ACC112 (cell line): ENCODE results near the gene UBE2E2.
A peak's percentile ranks its signal among the peaks of the same experiment; 100 is the strongest.
"Not testable (repeated sequence)": the region's sequence is repeated elsewhere in the genome, so short reads cannot be mapped to it uniquely, and the experiment has no call there.

ENCODE experiments used
- H2AFZ ChIP-seq: fragments of 200-600 bp; sonication (generic); one replicate; pipeline ENCODE4 v1.6.0; 2017; ENCODE audit warnings: antibody characterized with exemption, low read length; ENCODE audit not compliant: unreplicated experiment
- H3K27ac ChIP-seq: fragments of 200-600 bp; sonication (generic); 2 replicates; pipeline ENCODE4 v1.5.1; 2014; ENCODE audit warnings: low read depth, mild to moderate bottlenecking, antibody characterized with exemption, low read length, moderate library complexity
- H3K27me3 ChIP-seq: fragments of 200-600 bp; sonication (generic); 2 replicates; pipeline ENCODE4 v1.6.1; 2014; ENCODE audit warnings: mild to moderate bottlenecking, antibody characterized with exemption, low read length, moderate library complexity, mixed read lengths; ENCODE audit not compliant: insufficient read depth
- H3K36me3 ChIP-seq: fragments of 200-600 bp; sonication (generic); 2 replicates; pipeline ENCODE4 v1.6.1; 2016; ENCODE audit warnings: mild to moderate bottlenecking, antibody characterized with exemption, low read length, moderate library complexity, mixed read lengths; ENCODE audit not compliant: insufficient read depth
- H3K4me1 ChIP-seq: fragments of 200-600 bp; sonication (generic); one replicate; pipeline ENCODE4 v1.6.1; 2016; ENCODE audit warnings: low read length, mixed read lengths; ENCODE audit not compliant: insufficient read depth, unreplicated experiment, control insufficient read depth
- H3K4me3 ChIP-seq: fragments of 200-600 bp; sonication (generic); 2 replicates; pipeline ENCODE4 v1.5.1; 2014; ENCODE audit warnings: mild to moderate bottlenecking, low read depth, low read length
- H3K79me2 ChIP-seq: fragments of 200-600 bp; sonication (generic); one replicate; pipeline ENCODE4 v1.6.0; 2016; ENCODE audit warnings: low read length; ENCODE audit not compliant: control insufficient read depth, unreplicated experiment, insufficient read depth

The UBE2E2 gene

DNA sequence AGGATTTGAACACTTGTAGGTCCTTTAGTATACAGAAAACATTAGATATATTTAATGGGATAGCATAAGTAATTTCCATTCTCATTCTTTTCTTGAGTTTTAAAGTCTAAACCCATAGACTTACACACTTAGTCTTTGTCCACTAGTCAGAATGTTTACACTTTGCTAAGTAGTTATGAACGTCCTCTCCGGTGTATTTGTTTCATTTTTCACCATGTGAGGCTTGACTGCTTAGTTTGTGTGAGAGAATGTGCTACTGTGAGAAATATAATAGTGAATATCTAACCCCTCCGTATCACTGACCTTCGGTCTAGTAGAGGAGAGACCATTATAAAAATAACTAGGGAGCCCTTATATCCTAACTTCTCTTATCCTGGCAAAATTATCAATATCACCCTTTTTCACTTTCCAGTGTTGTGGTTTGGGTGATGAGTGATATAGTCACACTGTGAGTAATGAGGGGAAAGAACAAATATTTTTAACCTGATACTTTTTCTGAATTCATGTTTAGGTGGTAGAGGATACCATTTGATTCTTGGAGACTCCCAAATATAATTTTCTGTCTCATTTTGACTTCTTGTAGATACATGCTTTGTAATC is 122.4 kb downstream of the UBE2E2 start:
- Histone ChIP-seq H3K4me3 (peak overlapping the region; percentile 46), H3K27me3 (no peaks in the 10 kb centered on the region), H2AFZ (no peak overlapping the region), H3K79me2 (peaks cover 53% of the 10 kb centered on the region), H3K27ac (peak overlapping the region; percentile 56), H3K36me3 (no peaks in the 10 kb centered on the region), H3K4me1 (peaks cover 13% of the 10 kb centered on the region)

DNA sequence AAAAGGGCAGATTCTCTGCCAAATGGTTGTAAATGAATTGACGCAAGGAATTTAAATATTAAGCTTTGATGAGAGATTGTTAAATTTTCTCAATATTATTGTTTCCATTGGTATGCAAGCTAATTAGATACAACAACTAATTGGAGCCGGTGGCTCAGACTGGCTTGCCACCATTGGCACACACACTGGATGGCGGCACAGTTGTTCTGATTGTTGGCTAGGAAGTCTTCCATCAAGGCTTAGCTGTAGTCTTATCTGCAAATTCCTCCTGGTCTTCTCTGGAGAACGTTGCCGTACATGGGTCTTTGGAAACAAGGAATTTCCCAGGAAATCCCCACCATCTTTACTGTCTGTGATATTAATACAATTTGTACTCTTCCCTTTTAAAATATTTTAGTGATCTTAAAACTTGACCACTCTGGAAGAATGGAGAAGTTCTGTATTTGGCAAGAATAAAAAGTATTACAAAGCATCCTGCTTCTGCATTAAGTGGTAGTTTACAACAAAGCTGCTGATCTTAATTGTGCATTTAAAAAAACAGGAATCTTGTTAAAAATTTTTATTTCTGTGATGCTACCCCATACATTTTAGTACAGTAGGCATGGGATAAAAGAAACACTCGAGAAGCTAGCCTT is 126.5 kb downstream of the UBE2E2 start:
- H3K27me3 ChIP-seq: no peaks in the 10 kb centered on the region
- peaks cover 15% of the 10 kb centered on the region for H3K4me1 ChIP-seq
- H3K27ac ChIP-seq: no peak overlapping the region
- no peak overlapping the region for H2AFZ ChIP-seq
- H3K79me2 ChIP-seq: peaks cover 41% of the 10 kb centered on the region
- no peaks in the 10 kb centered on the region for H3K36me3 ChIP-seq
- H3K4me3 ChIP-seq: no peak overlapping the region

- H3K4me3 ChIP-seq: no peak overlapping the region
- peaks cover 10% of the 10 kb centered on the region for H3K4me1 ChIP-seq
- H3K27ac ChIP-seq: no peak overlapping the region
- no peak overlapping the region for H2AFZ ChIP-seq
- H3K36me3 ChIP-seq: no peaks in the 10 kb centered on the region
- H3K79me2 ChIP-seq: peaks cover 41% of the 10 kb centered on the region
- H3K27me3 ChIP-seq: no peaks in the 10 kb centered on the region
Observed at GRCh38 chr3:23330568-23330967, 127.4 kb downstream of the UBE2E2 start.

DNA sequence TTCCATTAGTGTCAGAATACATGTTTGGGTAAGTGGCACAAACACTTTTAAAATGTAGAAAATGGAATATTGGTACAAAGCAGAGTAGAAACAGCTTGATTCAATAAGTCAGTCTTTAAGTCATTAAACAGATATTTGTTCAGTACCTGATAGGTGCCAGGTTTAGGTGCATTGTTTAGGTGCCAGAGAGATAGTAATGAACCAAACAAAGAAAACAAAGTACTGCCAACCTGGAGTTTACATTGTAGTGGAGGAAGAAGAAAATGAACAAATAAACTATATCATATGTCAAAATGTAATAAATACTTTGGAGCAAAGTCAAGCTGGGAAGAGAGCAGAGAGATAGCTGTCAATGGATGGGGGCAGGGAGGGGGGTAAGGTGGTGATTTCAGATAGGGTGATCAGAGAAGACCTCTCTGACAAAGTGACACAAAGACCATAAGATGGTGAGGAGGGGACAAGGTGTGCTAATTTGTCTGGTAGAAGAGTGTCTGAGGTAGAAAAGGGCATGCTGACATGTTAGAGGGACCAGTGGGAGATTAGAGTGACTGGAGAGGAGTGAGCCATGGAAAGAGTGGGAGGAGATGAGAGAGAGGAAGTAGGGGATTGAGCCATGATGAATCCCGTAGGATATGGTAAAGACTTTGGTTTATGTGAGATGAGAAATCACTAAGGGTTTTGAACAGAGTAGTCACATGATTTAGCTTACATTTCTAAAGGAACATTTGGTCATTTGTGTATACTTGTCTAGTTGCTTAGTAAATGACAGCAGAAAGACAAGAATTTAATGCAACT is 128.2 kb downstream of the UBE2E2 start:
- peaks cover 39% of the 10 kb centered on the region for H3K79me2 ChIP-seq

DNA sequence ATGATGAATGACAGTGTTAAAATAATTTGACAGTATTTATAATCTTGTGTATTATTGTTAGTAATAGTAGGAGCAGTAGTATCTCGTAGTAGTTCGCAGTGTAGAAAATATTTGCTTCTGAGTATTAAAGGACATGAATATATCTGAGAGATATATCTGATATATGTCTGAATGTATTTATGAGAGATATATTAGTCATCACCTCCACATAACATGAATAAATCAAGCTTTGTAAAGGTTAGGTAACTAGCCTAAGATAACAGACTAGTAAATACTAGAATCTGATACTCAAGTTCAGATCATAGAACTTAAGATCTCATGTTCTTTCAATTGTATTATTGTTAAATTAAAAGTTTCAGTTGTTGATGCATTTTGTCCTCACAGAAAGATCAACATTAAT is 130.5 kb downstream of the UBE2E2 start:
- H3K27me3 ChIP-seq: no peaks in the 10 kb centered on the region
- H3K4me3 ChIP-seq: no peak overlapping the region
- peaks cover 37% of the 10 kb centered on the region for H3K79me2 ChIP-seq
- H3K36me3 ChIP-seq: no peaks in the 10 kb centered on the region
- no peak overlapping the region for H3K27ac ChIP-seq
- peaks cover 8% of the 10 kb centered on the region for H3K4me1 ChIP-seq
- no peak overlapping the region for H2AFZ ChIP-seq

More for the DNA sequence above, 128.2 kb downstream of the UBE2E2 start:
- Histone ChIP-seq H3K4me3 (no peak overlapping the region), H2AFZ (no peak overlapping the region), H3K4me1 (peaks cover 8% of the 10 kb centered on the region), H3K36me3 (no peaks in the 10 kb centered on the region), H3K27ac (no peak overlapping the region), H3K27me3 (no peaks in the 10 kb centered on the region)

- H2AFZ ChIP-seq, H3K4me3 ChIP-seq, H3K4me1 ChIP-seq, H3K27ac ChIP-seq, H3K27me3 ChIP-seq, H3K36me3 ChIP-seq: not testable (repeated sequence)
- peaks cover 30% of the 10 kb centered on the region for H3K79me2 ChIP-seq
Observed at GRCh38 chr3:23336853-23337252, 133.7 kb downstream of the UBE2E2 start.

DNA sequence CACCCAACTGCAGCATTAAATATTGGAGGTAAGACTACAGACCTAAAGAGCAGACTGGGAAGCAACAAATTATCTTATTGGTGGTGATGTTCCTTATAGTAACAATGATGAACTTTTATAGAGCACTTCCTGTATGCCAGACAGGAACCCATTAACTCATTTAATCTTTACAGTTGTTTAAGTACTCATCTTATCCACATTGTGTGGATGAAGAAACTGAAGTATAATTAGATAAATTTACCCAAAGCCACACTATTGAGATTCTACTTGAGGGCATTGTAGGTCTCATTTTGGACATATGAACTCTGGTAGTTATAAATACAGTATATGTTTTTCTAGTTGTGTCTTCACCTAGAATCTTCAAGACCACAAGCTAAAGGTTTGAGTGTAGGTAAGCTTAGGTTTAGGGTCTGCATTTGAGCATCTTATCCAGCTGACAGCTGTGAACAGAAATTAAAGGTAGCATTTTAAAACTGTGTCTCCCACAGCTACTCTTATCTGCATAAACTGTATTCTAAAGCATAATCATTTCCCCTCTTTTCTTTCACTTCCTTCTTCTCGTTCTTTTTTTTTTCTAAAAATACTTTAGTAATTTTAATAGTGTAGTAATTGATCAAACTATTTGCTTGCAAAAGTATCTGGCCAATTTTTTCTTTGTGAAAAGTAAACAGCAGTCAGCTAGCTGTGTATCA is 138.2 kb downstream of the UBE2E2 start:
- H3K4me1 ChIP-seq: no peaks in the 10 kb centered on the region

DNA sequence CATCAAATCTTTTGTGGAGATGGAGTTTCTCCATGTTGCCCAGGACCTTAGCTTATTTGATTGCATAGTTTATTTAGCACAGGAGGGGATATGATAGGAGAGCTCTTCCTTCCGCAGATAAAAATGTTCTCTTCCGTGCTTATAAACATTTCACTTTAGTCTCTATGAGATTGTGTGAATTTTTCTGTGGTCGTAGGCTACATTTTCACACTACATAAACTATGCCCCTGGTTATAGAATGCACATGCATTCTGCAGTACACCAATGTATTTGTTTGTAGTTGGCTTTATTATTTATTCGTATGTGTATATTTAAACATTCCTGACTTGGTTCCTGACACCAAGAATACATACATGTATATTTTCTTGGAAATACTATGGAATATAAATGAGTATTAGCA is 139.2 kb downstream of the UBE2E2 start:
- H3K4me1 ChIP-seq: no peaks in the 10 kb centered on the region
- peaks cover 16% of the 10 kb centered on the region for H3K79me2 ChIP-seq
- H3K27ac ChIP-seq: no peak overlapping the region

More for the DNA sequence above, 138.2 kb downstream of the UBE2E2 start:
- no peaks in the 10 kb centered on the region for H3K36me3 ChIP-seq
- no peak overlapping the region for H2AFZ ChIP-seq
- H3K27me3 ChIP-seq: no peaks in the 10 kb centered on the region
- peaks cover 21% of the 10 kb centered on the region for H3K79me2 ChIP-seq
- H3K4me3 ChIP-seq: no peak overlapping the region
- no peak overlapping the region for H3K27ac ChIP-seq

DNA sequence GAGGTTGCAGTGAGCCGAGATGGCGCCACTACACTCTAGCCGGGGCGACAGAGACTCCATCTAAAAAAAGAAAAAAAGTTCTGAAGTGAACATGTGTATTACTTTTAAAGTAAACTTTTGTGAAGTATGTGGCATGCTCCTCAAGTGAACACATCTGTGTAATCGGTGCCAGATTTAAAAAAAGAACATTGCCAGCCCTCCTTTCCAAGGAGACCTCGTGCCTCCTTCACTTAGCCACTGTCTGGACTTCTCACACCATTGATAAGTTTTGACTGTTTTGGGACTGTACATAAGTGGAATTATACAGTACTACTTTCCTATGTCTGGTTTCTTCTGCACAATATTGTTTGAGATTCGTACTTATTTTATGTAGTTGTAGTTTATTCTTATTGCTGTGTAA is 140.4 kb downstream of the UBE2E2 start:
- Histone ChIP-seq H3K36me3 (0 out of 2 replicates have a peak, but pooled peaks cover 2% of the 10 kb centered on the region), H3K4me1 (no peaks in the 10 kb centered on the region), H3K79me2 (peaks cover 9% of the 10 kb centered on the region), H3K4me3 (no peak overlapping the region), H2AFZ (no peak overlapping the region), H3K27me3 (no peaks in the 10 kb centered on the region), H3K27ac (no peak overlapping the region)

More for the DNA sequence above, 139.2 kb downstream of the UBE2E2 start:
- Histone ChIP-seq H3K4me3 (no peak overlapping the region), H2AFZ (no peak overlapping the region), H3K27me3 (no peaks in the 10 kb centered on the region), H3K36me3 (no peaks in the 10 kb centered on the region)

DNA sequence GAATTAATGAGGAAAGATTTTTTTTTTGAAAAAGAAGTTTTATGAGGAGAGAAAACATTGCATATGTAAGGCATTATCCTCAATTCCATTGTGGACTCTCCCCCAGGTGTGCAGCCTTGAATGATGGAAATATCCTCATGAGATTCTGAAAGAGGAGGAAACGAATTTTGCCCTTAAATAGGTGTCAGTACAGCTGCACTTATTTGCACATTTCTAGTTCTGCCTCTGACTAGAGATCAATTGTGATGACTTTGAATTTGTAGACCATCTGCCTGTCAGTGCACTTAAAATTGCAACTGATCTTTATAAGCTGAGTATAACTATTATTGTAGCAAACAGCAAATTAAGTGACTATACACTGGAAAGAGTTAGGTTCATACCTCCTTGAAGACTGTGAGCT is 141.8 kb downstream of the UBE2E2 start:
- Histone ChIP-seq H3K79me2 (peaks cover 7% of the 10 kb centered on the region), H3K27me3 (no peaks in the 10 kb centered on the region), H3K27ac (no peak overlapping the region), H3K4me1 (no peaks in the 10 kb centered on the region), H3K36me3 (0 out of 2 replicates have a peak, but pooled peaks cover 6% of the 10 kb centered on the region), H3K4me3 (no peak overlapping the region), H2AFZ (no peak overlapping the region)
